ENCODE measurements around the gene RPS27L.
"Not testable (repeated sequence)": the region's sequence is repeated elsewhere in the genome, so short reads cannot be mapped to it uniquely, and the experiment has no call there.

The RPS27L gene

GRCh38 chr15:63099581-63099980, 57.7 kb downstream of the RPS27L start:
- peak overlapping the region; percentile 35 for H3K27ac Mint-ChIP-seq
- not testable (repeated sequence) for H3K4me1 Mint-ChIP-seq, H3K36me3 Mint-ChIP-seq, H3K4me3 Mint-ChIP-seq, H3K27me3 Mint-ChIP-seq, H3K9me3 Mint-ChIP-seq

GRCh38 chr15:63098901-63099300, 58.4 kb downstream of the RPS27L start:
- not testable (repeated sequence) for H3K27me3 Mint-ChIP-seq, H3K4me1 Mint-ChIP-seq, H3K27ac Mint-ChIP-seq, H3K36me3 Mint-ChIP-seq, H3K9me3 Mint-ChIP-seq, H3K4me3 Mint-ChIP-seq
